NAMALWA (cell line): ENCODE results near the gene MYPOP.

Experiments
- DNase-seq: peaks from one replicate; pipeline ENCODE4 v3.0.0-alpha.2; 2015; ENCODE audit warnings: low spot score

The MYPOP gene

DNA sequence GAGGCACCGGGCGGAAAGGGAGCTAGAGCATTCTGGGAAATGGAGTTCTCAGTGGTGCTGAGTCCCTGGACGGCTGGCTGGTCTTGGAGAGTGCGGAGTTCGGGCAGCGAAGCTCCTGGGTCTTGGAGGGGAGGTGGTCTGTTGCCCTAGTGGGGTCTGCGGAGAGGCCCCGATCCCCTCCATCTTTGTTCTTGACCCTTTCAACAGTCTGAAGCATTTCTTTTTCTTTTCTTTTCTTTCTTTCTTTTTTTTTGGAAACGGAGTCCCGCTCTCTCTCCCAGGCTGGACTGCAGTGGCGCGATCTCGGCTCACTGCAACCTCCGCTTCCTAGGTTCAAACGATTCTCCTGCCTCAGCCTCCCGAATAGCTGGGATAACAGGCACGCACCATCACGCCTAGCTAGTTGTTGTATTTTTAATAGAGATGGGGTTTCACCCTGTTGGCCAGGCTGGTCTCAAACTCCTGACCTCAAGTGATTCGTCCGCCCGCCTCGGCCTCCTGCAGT, 39.0 kb downstream of the MYPOP start:
- DNase-seq, result no peak

DNA sequence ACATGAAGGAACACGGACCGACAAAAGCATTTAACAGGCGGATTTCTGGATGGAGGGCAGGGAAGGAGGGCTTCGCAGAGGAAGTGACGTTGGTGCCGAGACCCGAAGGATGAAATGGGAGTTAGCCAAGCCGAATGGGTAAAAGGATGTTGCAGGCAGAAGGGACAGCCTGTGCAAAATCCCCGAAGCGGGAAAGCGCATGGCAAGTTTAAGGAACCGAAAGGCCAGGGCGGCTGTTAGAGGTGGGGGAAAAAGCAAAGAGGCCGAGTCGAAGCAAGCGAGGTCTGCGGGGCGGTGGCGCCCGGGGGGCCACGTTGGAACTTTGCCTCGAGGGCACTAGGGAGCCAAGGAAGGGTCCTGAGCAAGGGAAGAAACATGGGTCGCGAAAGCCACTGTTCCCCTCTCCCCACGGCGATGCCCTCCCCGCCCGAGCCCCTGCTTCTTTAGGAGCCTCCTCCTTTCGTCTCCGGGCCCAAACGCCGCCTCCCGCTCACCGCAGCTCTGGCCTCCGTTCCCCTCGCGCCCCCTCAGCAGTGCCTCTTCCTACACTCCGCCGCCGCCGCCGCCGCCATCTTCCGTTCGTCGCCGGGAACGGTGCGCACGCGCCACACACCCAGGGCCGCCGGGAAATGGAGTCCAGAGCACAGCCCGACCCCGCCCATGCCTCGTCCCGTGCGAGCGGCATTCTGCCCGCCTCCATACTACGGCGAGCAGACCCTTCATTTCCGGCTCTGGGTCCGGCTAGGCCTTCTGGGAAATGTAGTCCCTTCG, 39.7 kb downstream of the MYPOP start, which contains the start of gene SYMPK:
TSS of gene SYMPK (minus strand) at position 584 of the 771 bp plus-strand sequence. CDS start 8,652 bp downstream, outside the sequence.
- DNase-seq, result peak; percentile 99

GRCh38 chr19:45862271-45862563, 40.2 kb downstream of the MYPOP start:
- DNase-seq, result no peak

- no peak for DNase-seq
Measured at GRCh38 chr19:45860359-45861259, 41.8 kb downstream of the MYPOP start.

GRCh38 chr19:45854167-45854778, 48.1 kb downstream of the MYPOP start:
- no peak for DNase-seq

GRCh38 chr19:45852983-45853382, 49.4 kb downstream of the MYPOP start:
- DNase-seq, result no peak

GRCh38 chr19:45852145-45852750, 50.2 kb downstream of the MYPOP start:
- no peak for DNase-seq

- DNase-seq, result peak; percentile 51
Measured at GRCh38 chr19:45848922-45849321, 53.5 kb downstream of the MYPOP start.

- no peak for DNase-seq
Measured at GRCh38 chr19:45847663-45848062, 54.8 kb downstream of the MYPOP start.

- DNase-seq, result no peak
Measured at GRCh38 chr19:45842198-45842597, 60.2 kb downstream of the MYPOP start.
